NCI-H2171 (cell line): Measurements from ENCODE around the gene IL32.
"Not testable (repeated sequence)": the region's sequence is repeated elsewhere in the genome, so short reads cannot be mapped to it uniquely, and the experiment has no call there.

ENCODE experiments used
- DNase-seq: peaks from one replicate; lab custom pipeline; 2025; lab: John Stamatoyannopoulos, UW

IL32 gene

DNA sequence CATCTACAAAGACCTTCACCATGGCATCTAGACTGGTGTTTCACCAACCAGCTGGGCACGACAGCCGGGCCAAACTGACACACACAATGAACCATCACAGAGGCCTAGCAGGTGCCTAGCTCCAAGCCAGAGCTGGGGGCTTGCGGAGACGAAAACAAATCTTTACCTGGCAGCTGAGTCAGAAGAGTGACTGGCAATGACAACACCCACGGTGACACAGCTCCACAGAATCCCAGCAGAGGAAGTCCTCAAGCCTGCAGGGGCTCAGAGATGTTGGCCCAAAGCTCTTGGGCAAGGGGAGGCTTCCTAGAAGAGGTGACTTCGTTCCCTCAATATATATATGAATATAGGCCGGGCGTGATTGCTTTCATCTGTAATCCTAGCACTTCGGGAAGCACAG lies 13.9 kb upstream of the IL32 start:
- no peak for DNase-seq

DNA sequence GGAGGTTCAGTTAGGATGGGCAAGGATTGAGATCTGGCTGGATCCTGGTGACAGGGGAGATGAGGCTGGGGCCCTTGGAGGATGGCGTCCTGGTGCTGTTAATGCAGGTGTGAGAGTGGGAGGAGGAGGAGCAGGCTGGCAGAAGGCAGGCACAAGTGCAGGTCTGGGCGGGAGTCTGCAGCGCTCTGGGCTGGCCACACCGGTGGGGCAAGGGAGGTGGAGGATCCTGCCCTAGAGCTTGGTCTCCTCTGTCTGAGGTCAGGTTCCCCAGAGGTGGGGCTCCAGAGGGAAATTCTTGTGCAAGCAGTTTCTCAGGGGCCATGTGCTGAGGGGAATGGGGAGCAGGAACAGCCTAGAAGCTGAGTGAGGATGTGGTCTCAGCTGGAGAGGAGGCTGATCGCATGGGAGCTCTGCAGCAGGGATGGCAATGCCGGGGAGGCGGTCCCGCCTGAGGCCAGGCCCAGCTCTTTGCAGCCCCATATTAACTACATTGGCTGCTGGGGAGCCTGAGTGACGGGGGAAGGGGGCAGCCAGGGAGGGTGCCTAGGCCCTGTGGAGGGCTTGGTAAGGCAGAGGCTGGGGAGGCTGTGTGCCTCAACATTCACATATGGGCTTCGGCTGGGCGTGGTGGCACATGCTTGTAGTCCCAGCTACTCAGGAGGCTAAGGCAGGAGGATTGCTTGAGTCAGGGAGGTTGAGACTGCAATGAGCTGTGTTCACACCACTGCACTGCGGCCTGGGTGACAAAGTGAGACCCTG lies 12.7 kb upstream of the IL32 start:
- not testable (repeated sequence) for DNase-seq

GRCh38 chr16:3053330-3053710 lies 12.1 kb upstream of the IL32 start:
- not testable (repeated sequence) for DNase-seq

GRCh38 chr16:3054965-3055733 lies 10.3 kb upstream of the IL32 start:
- no peak for DNase-seq

- not testable (repeated sequence) for DNase-seq
Observed at GRCh38 chr16:3055734-3056115, 9.7 kb upstream of the IL32 start.

DNA sequence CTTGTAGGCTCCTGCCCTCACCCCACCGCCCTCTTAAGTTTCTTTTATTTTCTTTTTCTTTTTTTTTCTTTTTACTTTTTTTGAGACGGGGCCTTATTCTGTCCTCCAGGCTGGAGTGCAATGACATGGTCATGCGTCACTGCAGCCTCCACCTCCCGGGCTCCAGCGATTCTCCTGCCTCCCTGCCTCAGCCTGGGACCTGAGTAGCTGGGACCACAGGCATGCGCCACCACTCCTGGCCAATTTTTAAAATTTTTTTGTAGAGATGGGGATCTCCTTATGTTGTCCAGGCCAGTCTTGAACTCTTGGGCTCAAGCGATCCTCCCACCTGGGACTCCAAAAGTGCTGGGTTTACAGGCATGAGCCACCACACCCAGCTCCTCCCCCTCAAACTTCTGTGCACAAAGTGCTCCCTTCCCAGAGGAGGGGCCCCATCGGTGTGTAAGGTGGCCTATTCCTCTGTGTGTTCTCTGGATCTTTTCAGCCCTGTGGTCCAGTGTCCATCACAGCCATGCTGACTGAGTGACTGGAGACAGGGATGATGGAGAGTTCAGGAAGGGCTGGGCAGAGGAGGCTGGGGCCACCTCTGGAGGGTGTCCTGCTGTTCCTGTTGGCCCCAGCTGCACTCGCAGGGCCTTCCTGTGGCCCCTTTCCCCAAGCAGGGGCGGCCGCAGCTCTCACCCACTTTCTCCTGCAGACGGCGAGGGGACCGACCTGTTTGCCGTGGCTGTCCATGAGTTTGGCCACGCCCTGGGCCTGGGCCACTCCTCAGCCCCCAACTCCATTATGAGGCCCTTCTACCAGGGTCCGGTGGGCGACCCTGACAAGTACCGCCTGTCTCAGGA lies 8.9 kb upstream of the IL32 start:
- no peak for DNase-seq

GRCh38 chr16:3057181-3058138 lies 8.0 kb upstream of the IL32 start:
- no peak for DNase-seq

DNA sequence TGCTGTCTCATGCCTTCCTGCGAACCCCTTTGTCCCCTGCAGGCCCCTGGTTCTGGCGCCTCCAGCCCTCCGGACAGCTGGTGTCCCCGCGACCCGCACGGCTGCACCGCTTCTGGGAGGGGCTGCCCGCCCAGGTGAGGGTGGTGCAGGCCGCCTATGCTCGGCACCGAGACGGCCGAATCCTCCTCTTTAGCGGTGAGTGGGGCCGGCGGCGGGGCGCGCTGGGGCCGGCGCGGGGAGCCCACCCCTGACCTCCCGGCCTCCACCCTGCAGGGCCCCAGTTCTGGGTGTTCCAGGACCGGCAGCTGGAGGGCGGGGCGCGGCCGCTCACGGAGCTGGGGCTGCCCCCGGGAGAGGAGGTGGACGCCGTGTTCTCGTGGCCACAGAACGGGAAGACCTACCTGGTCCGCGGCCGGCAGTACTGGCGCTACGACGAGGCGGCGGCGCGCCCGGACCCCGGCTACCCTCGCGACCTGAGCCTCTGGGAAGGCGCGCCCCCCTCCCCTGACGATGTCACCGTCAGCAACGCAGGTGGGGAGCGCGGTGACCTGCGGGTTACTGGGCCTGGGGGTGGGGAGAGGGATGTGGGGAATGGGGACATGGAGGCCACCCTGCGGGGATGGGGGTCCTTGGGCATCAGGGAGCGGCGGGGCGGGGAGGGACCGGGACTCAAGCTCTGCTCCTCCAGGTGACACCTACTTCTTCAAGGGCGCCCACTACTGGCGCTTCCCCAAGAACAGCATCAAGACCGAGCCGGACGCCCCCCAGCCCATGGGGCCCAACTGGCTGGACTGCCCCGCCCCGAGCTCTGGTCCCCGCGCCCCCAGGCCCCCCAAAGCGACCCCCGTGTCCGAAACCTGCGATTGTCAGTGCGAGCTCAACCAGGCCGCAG lies 7.1 kb upstream of the IL32 start:
- DNase-seq: no peak

DNA sequence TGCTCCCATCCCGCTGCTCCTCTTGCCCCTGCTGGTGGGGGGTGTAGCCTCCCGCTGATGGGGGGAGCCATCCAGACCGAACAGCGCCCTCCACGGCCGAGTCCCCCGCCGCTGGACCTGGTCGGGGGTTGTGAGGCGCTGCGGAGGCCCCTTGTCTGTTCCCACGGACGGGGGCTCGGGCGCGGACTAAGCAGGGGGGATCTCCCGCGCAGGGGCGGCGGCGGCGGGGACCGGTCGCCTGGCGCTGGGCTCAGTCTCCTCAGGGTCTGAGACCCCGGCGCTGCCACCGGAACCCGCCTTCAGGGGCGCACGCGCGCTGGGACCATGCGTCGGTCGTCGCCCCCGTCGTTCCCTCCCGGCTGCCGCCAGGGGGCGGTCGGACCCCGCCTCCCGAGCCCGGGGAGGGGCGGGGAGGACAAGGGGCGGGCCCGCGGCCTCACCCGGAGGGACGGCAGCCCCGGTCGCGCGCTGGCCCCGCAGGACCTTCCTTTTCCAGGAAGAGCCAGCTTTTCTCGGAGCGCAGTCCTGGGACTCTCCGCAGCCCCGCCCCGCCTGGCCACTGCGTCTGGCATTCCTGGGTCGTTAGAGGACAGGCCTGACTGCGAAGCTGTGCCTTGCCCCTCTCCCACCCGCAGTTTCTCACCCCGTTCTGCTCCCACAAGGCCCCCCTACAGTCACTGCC lies 6.3 kb upstream of the IL32 start:
- peak; percentile 75 for DNase-seq

- DNase-seq: no peak
Observed at GRCh38 chr16:3059723-3060242, 5.7 kb upstream of the IL32 start.

- no peak for DNase-seq
Observed at GRCh38 chr16:3060339-3061127, 4.9 kb upstream of the IL32 start.

DNA sequence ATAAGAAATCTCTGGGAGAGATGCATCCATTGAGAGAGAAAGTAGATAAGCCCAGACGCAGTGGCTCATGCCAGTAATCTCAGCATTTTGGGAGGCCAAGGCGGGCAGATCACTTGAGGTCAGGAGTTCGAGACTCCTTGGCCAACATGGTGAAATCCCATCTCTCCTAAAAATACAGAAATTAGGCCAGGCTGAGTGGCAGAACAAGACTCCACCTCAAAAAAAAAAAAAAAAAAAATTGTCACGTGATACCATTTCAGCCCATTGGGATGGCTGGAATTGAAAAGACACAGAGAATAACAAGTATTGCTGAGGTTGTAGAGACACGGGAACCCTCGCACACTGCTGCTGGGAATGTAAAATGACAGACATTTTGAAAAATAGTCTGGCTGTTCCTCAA lies 2.9 kb upstream of the IL32 start:
- DNase-seq: no peak

DNA sequence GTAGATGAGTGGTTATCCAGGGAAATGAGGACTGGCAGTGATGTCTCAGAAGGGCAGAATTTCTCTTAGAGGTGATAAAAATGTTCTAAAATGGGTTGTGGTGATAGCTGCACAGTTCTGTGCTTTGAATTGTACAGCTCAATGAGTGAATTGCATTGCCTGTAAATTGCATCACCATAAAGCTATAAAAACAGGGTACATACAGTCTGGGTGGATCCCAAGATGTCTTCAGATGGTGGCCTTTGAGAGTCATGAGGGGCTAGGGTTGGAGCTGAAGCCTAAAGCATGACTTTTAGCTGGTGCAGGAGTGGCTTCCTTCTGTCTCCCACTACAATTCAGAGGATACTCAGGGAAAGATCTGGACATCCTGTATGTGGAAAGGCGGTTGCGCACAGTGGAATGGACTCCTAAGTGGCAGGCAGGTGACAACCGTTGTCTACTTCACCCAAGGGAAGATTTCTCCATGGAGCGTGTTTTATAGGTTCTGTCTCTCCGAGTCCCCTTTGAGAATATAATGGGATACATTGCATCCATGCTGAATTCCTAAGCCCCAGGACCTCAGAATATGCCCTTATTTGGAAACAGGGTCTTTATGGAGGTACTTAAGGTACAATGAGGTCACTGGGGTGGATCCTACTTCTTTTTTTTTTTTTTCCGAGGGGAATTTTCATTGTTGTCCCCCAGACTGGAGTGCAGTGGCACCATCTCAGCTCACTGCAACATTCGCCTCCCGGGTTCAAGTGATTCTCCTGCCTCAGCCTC lies 1.6 kb upstream of the IL32 start:
- no peak for DNase-seq

DNA sequence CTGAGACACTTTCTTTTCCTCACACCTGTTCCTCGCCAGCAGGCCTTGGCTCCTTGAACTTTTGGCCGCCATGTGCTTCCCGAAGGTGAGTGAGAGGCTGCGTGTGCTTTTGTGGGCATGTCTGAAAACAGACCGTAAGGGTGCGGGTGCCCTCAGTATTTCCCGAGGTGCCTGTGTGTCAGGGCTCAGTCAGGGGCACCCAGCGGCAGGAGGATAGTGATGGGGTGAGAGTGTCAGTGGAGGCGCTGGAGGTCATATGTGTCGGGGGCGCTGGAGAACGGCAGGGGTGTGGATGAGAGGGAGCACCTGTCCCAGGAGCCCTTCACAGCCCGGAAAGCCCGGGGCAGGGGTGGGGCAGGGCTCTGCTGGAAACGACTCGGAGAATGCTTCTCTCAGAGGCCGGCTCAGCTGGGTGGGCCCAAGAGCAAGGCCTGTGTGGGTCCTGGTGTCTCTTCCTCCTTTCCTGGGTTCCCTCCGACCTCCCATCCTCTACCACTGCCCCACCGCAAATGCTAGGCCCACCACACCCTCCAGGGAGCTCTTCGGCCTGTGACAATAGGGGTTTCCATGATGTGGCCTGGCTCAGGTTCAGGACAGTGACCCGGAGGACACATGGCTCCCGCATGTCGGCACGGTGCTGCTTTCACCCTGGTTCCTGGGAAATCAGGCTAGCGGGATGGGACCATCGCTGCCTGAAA lies 451 bp downstream of the IL32 start:
- DNase-seq: no peak

DNA sequence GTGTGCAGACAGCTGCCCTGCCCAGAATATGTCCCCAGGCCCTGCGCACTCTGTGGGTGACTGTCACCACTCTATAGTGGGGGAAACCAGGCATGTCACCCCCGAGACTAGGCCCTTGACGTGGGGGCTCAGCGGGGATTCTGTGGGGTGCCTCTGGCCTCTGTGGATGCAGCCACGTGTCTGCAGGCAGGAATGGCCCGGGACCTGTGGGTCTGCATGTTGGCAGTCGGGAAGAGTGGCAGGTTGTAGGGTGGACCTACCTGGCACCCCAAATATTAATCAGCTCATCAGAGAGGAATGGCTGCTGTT lies 954 bp downstream of the IL32 start:
- DNase-seq: no peak

GRCh38 chr16:3068487-3068886 lies 3.0 kb downstream of the IL32 start:
- no peak for DNase-seq

- not testable (repeated sequence) for DNase-seq
Observed at GRCh38 chr16:3069146-3069545, 3.7 kb downstream of the IL32 start.
